Breast epithelium (tissue), 4 donors: ENCODE measurements around the gene PRR14L. TPM values are rescaled to one million over a fixed set of nuclear protein-coding genes. Genes with fewer than 3 reads are reported as not detected.
"Not testable (repeated sequence)": the region's sequence is repeated elsewhere in the genome, so short reads cannot be mapped to it uniquely, and the experiment has no call there.

Experiments used
- DNase-seq, 2 donors: peaks; one replicate each; pipeline ENCODE4 v3.0.0-alpha.2; 2019; ENCODE audit warnings: low spot score in 2 of 2
- H3K27ac ChIP-seq, 2 donors: fragments of 200-600 bp; sonication (generic) in 1 of 2; one replicate each; pipeline ENCODE4 v1.5.1; 2016 to 2019; ENCODE audit warnings: mild to moderate bottlenecking in 1 of 2
- H3K27me3 ChIP-seq, 2 donors: fragments of 200-600 bp; sonication (generic) in 1 of 2; one replicate each; pipeline versions ENCODE4 v1.5.1 to v1.6.0; 2017 to 2019; ENCODE audit warnings: control low read depth in 1 of 2, mild to moderate bottlenecking in 1 of 2
- H3K36me3 ChIP-seq: fragments of 200-600 bp; one replicate; pipeline ENCODE4 v1.5.1; 2019
- H3K4me1 ChIP-seq, 2 donors: fragments of 200-600 bp; sonication (generic); one replicate each; pipeline ENCODE4 v1.5.1; 2016 to 2019; ENCODE audit warnings: control low read depth in 1 of 2
- H3K4me3 ChIP-seq, 3 donors: fragments of 200-600 bp; sonication (generic); 1 replicate in 2 of 3; 2 replicates in 1 of 3; pipeline ENCODE4 v1.5.1; 2016 to 2019; ENCODE audit warnings: mild to moderate bottlenecking in 3 of 3, moderate library complexity in 2 of 3
- H3K9me3 ChIP-seq, 2 donors: fragments of 200-600 bp; sonication (generic) in 1 of 2; one replicate each; pipeline ENCODE4 v1.5.1; 2016 to 2019; ENCODE audit warnings: control low read depth in 1 of 2
- CTCF ChIP-seq, 3 donors: fragments of 450-650 bp; IDR thresholded peaks; one replicate each; pipeline ENCODE4 v1.5.1; 2016 to 2017; ENCODE audit warnings: antibody characterized with exemption in 3 of 3, mild to moderate bottlenecking in 3 of 3, moderate library complexity in 3 of 3
- POLR2A ChIP-seq: fragments of 450-650 bp; IDR thresholded peaks from one replicate; pipeline ENCODE4 v1.6.1; 2016; ENCODE audit warnings: antibody characterized with exemption, mild to moderate bottlenecking, moderate library complexity
- POLR2AphosphoS5 ChIP-seq, 3 donors: sonication (generic); formaldehyde crosslinking; IDR thresholded peaks; one replicate each; pipeline ENCODE4 v1.6.1; 2017; ENCODE audit warnings: antibody characterized with exemption in 3 of 3
- intact Hi-C: fragments of 100-400 bp; cut with DNase I; formaldehyde crosslinking; loops from one replicate; pipeline ENCODE4 v1.15.1; 2023; ENCODE audit warnings: low total_unique reads
- total RNA-seq, 3 donors: library from RNA; depleted of rRNA; stranded (reverse); fragments of >200 nt; gene quantifications; one replicate each; pipeline ENCODE4 v1.1.0, GENCODE V29; 2016

PRR14L gene
- total RNA-seq, 3 donors from 2014 or later: 24.9 to 31.3 (median 27.5) TPM

- Histone ChIP-seq H3K4me1 (no peaks in the 10 kb centered on the region), H3K9me3 (no peaks in the 10 kb centered on the region), H3K4me3 (no peak overlapping the region), H3K27me3 (no peaks in the 10 kb centered on the region), H3K36me3 (no peaks in the 10 kb centered on the region), H3K27ac (no peak overlapping the region)
- no peak for DNase-seq
- intact Hi-C loops: no loop called here
- TF ChIP-seq POLR2A (no peak), POLR2AphosphoS5 (IDR thresholded peaks at IDR 0.05) (no peak), CTCF (IDR thresholded peaks at IDR 0.05) (no peak)
These were observed 42.4 kb downstream of the PRR14L start for GRCh38 chr22:31707519-31707918.

GRCh38 chr22:31695423-31695822 lies 54.5 kb downstream of the PRR14L start:
- H3K27ac ChIP-seq: no peak overlapping the region
- H3K27me3 ChIP-seq: no peaks in the 10 kb centered on the region
- intact Hi-C loops: no loop called here
- H3K9me3 ChIP-seq: no peaks in the 10 kb centered on the region
- no peaks in the 10 kb centered on the region for H3K4me1 ChIP-seq
- H3K4me3 ChIP-seq: no peak overlapping the region
- no peak for DNase-seq
- H3K36me3 ChIP-seq: no peaks in the 10 kb centered on the region
- TF ChIP-seq CTCF (IDR thresholded peaks at IDR 0.05): no peak
- TF ChIP-seq POLR2AphosphoS5 (IDR thresholded peaks at IDR 0.05): no peak
- TF ChIP-seq POLR2A: no peak

GRCh38 chr22:31694046-31694445 lies 55.9 kb downstream of the PRR14L start:
- intact Hi-C loops, H3K27ac ChIP-seq, H3K36me3 ChIP-seq, H3K4me3 ChIP-seq, H3K9me3 ChIP-seq, H3K27me3 ChIP-seq, DNase-seq, H3K4me1 ChIP-seq: not testable (repeated sequence)

- DNase-seq: no peak
- H3K4me3 ChIP-seq: no peak overlapping the region
- H3K27ac ChIP-seq: no peak overlapping the region
- intact Hi-C loops: no loop called here
- no peaks in the 10 kb centered on the region for H3K4me1 ChIP-seq
- H3K36me3 ChIP-seq: no peaks in the 10 kb centered on the region
- no peaks in the 10 kb centered on the region for H3K27me3 ChIP-seq
- no peaks in the 10 kb centered on the region for H3K9me3 ChIP-seq
- TF ChIP-seq CTCF (IDR thresholded peaks at IDR 0.05): no peak
- no peak for TF ChIP-seq POLR2A
- TF ChIP-seq POLR2AphosphoS5 (IDR thresholded peaks at IDR 0.05): no peak
These were observed 57.6 kb downstream of the PRR14L start for GRCh38 chr22:31692186-31692886.

- H3K36me3 ChIP-seq: no peaks in the 10 kb centered on the region
- no peak for TF ChIP-seq POLR2A
- TF ChIP-seq POLR2AphosphoS5 (IDR thresholded peaks at IDR 0.05): no peak
- TF ChIP-seq CTCF (IDR thresholded peaks at IDR 0.05): no peak
- intact Hi-C loops: no loop called here
These were observed 58.5 kb downstream of the PRR14L start for GRCh38 chr22:31691408-31691807.

More at GRCh38 chr22:31691408-31691807, 58.5 kb downstream of the PRR14L start:
- no peaks in the 10 kb centered on the region for H3K9me3 ChIP-seq
- H3K4me3 ChIP-seq: no peak overlapping the region
- no peaks in the 10 kb centered on the region for H3K4me1 ChIP-seq
- no peaks in the 10 kb centered on the region for H3K27me3 ChIP-seq
- no peak overlapping the region for H3K27ac ChIP-seq
- no peak for DNase-seq
